Adrenal gland (tissue), 12 donors: Measurements from ENCODE around the gene CSRNP2. TPM values are rescaled to one million over a fixed set of nuclear protein-coding genes. Genes with fewer than 3 reads are reported as not detected.

Experiments used
- DNase-seq, 7 donors: peaks; one replicate each; pipeline ENCODE4 v3.0.0-alpha.2; 2019 to 2020
- H3K27ac ChIP-seq, 5 donors: fragments of 200-600 bp; sonication (generic) in 4 of 5; 1 replicate in 3 of 5; 2 replicates in 2 of 5; pipeline versions ENCODE4 v1.5.1 to v1.8.0; 2016 to 2020; ENCODE audit warnings: mild to moderate bottlenecking in 1 of 5
- H3K27me3 ChIP-seq: fragments of 200-600 bp; 2 replicates; pipeline ENCODE4 v1.8.0; 2021
- H3K36me3 ChIP-seq, 2 donors: fragments of 200-600 bp; replicated peaks in 1 of 2; 1 replicate in 1 of 2; 2 replicates in 1 of 2; pipeline versions ENCODE4 v1.5.1 to v1.8.0; 2018 to 2022
- H3K4me1 ChIP-seq, 2 donors: fragments of 200-600 bp; replicated peaks in 1 of 2; 1 replicate in 1 of 2; 2 replicates in 1 of 2; pipeline versions ENCODE4 v1.5.1 to v1.8.0; 2018 to 2021
- H3K4me3 ChIP-seq, 4 donors: fragments of 200-600 bp; sonication (generic) in 3 of 4; one replicate each; pipeline ENCODE4 v1.5.1; 2016 to 2018
- H3K9me3 ChIP-seq, 3 donors: fragments of 200-600 bp; sonication (generic) in 1 of 3; replicated peaks in 1 of 3; 1 replicate in 2 of 3; 2 replicates in 1 of 3; pipeline versions ENCODE4 v1.5.1 to v1.8.0; 2016 to 2021
- POLR2A ChIP-seq, 2 donors: fragments of 450-650 bp; IDR thresholded peaks; one replicate each; pipeline ENCODE4 v1.6.1; 2017; ENCODE audit warnings: antibody characterized with exemption in 2 of 2, mild to moderate bottlenecking in 2 of 2, moderate library complexity in 1 of 2
- WGBS, 4 donors: extraction: QIAGEN DNeasy Blood & Tissue Kit in 2 of 4; methylation state at CpG; one replicate each; pipeline versions ENCODE4 v1.1.5 to v1.1.7; 2013 to 2017; 5-methylcytosine and 5-hydroxymethylcytosine counted together
- intact Hi-C, 2 donors: fragments of 100-400 bp; cut with DNase I; formaldehyde crosslinking; loops; one replicate each; pipeline versions ENCODE4 v1.14.1 to v1.15.0; 2022 to 2023
- polyA plus RNA-seq, 3 donors: library from polyadenylated mRNA; stranded (reverse); fragments of 200-250 nt in 2 of 3; fragments of 350-450 nt in 1 of 3; fragmentation: Illumina TruSeq in 1 of 3; extraction: RNeasy Lipid Tissue Mini Kit (QIAGEN cat#74804) in 1 of 3; gene quantifications; one replicate each; pipeline ENCODE4 v1.2.3, GENCODE V29; 2013 to 2014
- small RNA-seq, 2 donors: library from RNA; depleted of rRNA; stranded (forward); fragments of <200 nt; gene quantifications; one replicate each; pipeline ENCODE3, GENCODE V24; 2016
- total RNA-seq, 9 donors: library from RNA; depleted of rRNA in 4 of 9; stranded (reverse); fragments of >200 nt in 4 of 9; fragments of 120-200 nt in 1 of 9; fragmentation: NEBNext Ultra II Directional in 1 of 9; extraction: Animal tissue kit (Norgen Biotek cat#: 25700) in 1 of 9; gene quantifications; one replicate each; pipeline versions ENCODE4 v1.1.0 to v1.2.4, GENCODE V29; 2013 to 2023
- TF ChIP-seq, protein P1 (sequence below), 6 experiments: fragments of 450-650 bp in 4 of 6; fragments of 200-600 bp in 2 of 6; sonication (generic) in 1 of 6; IDR thresholded peaks; 1 replicate in 5 of 6; 2 replicates in 1 of 6; pipeline versions ENCODE4 v1.5.1 to v1.8.0; 2016 to 2021; ENCODE audit warnings: antibody characterized with exemption in 6 of 6, mild to moderate bottlenecking in 2 of 6, moderate library complexity in 1 of 6
- donor health status: healthy with polysubstance abuse.
- donor health status: Bipolar disorder and iron deficiency.
- donor health status: DM: yes; HTN: yes; CAD: no.
- donor health status: DM: no; HTN: no; CAD: no.
- donor health status: DM: no; HTN: no; CAD: no.
- donor health status: DM: yes; HTN: yes; CAD: no.

Gene CSRNP2
- total and polyA plus RNA-seq, 12 donors = 15.6 to 29.2 (median 22.7) TPM

DNA sequence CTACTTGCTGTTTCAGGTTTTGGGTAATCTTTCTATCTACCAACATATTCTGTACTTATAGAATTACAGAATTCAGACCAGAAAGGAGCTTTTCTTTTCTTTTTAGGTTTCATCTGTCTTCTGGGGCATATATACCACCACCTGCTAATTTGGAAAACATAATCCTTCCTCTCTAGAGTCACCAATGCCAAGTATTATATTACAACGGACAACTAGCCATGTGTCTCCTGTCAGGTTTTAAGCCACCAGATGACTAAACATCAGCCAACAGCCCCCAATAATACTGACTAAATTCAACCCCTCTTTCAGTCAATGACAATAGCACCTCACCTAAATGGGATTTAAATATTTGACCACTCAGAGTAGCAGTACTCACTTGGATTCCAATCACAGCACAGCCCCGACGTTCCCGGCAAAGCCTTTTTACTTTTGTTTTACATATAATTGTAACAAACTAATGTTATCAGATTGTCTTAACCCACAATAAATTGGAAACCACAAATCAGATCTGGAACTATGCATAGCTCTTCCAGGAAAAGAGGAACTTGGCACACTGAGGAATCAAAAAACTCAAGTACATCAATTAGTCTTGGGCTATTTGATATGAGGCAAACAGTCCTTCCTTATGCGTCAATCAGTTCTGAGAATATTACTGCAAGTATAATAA, 70.7 kb downstream of the CSRNP2 start:
- no peaks in the 10 kb centered on the region for H3K9me3 ChIP-seq
- 53 to 70% (median 63%) methylated on average over 5 of the region's 5 CpGs for WGBS, 4 donors
- intact Hi-C loops = no loop called here

DNA sequence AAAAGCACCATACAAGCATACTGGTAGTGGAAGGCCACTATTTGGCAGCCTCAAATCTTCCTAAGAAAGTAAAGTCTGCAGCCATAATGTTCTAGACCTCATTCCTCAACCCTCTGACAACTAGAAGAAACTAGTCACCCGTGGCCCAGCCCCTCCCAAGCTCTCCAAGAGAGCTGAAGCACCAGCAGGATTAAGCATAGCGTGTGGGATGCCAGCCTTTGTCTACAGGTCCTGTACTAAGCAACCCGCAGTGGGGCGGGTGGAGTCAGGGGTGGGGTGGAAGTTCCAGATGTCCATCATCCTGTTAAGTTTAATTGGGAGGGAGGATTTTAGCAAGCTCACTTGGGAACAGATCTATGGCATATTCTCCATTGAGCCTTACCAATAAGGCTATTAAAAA, 71.4 kb downstream of the CSRNP2 start:
- Histone ChIP-seq H3K4me3 (no peak overlapping the region), H3K36me3 (peaks cover 0 to 11% of the 10 kb centered on the region in 2 donors), H3K9me3 (no peaks in the 10 kb centered on the region), H3K4me1 (peaks cover 19 to 43% of the 10 kb centered on the region in 2 donors), H3K27ac (peak overlapping the region in 2 of 5 donors; percentile 9 to 29), H3K27me3 (no peaks in the 10 kb centered on the region)
- DNase-seq = no peak
- intact Hi-C loops = no loop called here
- WGBS, 4 donors = 74 to 95% (median 87%) methylated on average over 3 to 4 of the region's 4 CpGs
- TF ChIP-seq POLR2A (IDR thresholded peaks at IDR 0.05) = no peak
- TF ChIP-seq, protein P1, sequence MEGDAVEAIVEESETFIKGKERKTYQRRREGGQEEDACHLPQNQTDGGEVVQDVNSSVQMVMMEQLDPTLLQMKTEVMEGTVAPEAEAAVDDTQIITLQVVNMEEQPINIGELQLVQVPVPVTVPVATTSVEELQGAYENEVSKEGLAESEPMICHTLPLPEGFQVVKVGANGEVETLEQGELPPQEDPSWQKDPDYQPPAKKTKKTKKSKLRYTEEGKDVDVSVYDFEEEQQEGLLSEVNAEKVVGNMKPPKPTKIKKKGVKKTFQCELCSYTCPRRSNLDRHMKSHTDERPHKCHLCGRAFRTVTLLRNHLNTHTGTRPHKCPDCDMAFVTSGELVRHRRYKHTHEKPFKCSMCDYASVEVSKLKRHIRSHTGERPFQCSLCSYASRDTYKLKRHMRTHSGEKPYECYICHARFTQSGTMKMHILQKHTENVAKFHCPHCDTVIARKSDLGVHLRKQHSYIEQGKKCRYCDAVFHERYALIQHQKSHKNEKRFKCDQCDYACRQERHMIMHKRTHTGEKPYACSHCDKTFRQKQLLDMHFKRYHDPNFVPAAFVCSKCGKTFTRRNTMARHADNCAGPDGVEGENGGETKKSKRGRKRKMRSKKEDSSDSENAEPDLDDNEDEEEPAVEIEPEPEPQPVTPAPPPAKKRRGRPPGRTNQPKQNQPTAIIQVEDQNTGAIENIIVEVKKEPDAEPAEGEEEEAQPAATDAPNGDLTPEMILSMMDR (IDR thresholded peaks at IDR 0.05) = no peak

More for the DNA sequence above, 70.7 kb downstream of the CSRNP2 start:
- Histone ChIP-seq H3K4me1 (peaks cover 22 to 50% of the 10 kb centered on the region in 2 donors), H3K4me3 (no peak overlapping the region), H3K36me3 (peaks cover 0 to 3% of the 10 kb centered on the region in 2 donors), H3K27ac (peak overlapping the region in 2 of 5 donors; percentile 43 to 70), H3K27me3 (no peaks in the 10 kb centered on the region)
- TF ChIP-seq POLR2A (IDR thresholded peaks at IDR 0.05) = no peak
- TF ChIP-seq, protein P1 (IDR thresholded peaks at IDR 0.05) = no peak
- peak in 1 of 7 donors; percentile 38 for DNase-seq

Small RNA genes within 50 kb of the gene (small RNA-seq; reads per million reads assigned to genes)
- gene RNU6-1273P (0 reads per million in 2 donors), gene RNU6-87P (0 reads per million in 2 donors)

Other genes starting within 250 kb of the CSRNP2 start
- gene TMPRSS12, start 240.7 kb downstream of the CSRNP2 start, total RNA-seq = under 1 TPM in 1 of 9 donors, not detected in 8; 0.39 TPM
- gene TMPRSS12, start 240.7 kb downstream of the CSRNP2 start, polyA plus RNA-seq = under 1 TPM in 1 of 3 donors, not detected in 2; 0.03 TPM
- not detected for gene HIGD1C, start 131.1 kb downstream of the CSRNP2 start, total RNA-seq
- gene HIGD1C, start 131.1 kb downstream of the CSRNP2 start, polyA plus RNA-seq = not detected
- 10 to 100 TPM; 30.2 to 82.2 (median 60.7) TPM for gene SLC11A2, start 57.2 kb downstream of the CSRNP2 start, total RNA-seq
- gene SLC11A2, start 57.2 kb downstream of the CSRNP2 start, polyA plus RNA-seq = 10 to 100 TPM; 21.7 to 33.2 (median 21.8) TPM
- 100 to 1,000 TPM in 2 of 9 donors, 10 to 100 TPM in 7; 37.7 to 122 (median 82.2) TPM for gene LETMD1, start 35.3 kb downstream of the CSRNP2 start, total RNA-seq
- gene LETMD1, start 35.3 kb downstream of the CSRNP2 start, polyA plus RNA-seq = 10 to 100 TPM; 59.0 to 69.9 (median 59.1) TPM
- 10 to 100 TPM in 8 of 9 donors, 1 to 10 TPM in 1; 9.4 to 28.5 (median 18.5) TPM for gene TFCP2, start 89.5 kb upstream of the CSRNP2 start, total RNA-seq
- 10 to 100 TPM; 11.1 to 28.7 (median 11.5) TPM for gene TFCP2, start 89.5 kb upstream of the CSRNP2 start, polyA plus RNA-seq
- gene POU6F1, start 134.5 kb upstream of the CSRNP2 start, total RNA-seq = 10 to 100 TPM in 4 of 9 donors, 1 to 10 TPM in 5; 2.4 to 19.3 (median 9.5) TPM
- gene POU6F1, start 134.5 kb upstream of the CSRNP2 start, polyA plus RNA-seq = 10 to 100 TPM in 2 of 3 donors, 1 to 10 TPM in 1; 2.2 to 18.2 (median 16.9) TPM
- gene DAZAP2, start 155.2 kb upstream of the CSRNP2 start, total RNA-seq = 100 to 1,000 TPM; 146 to 454 (median 227) TPM
- gene DAZAP2, start 155.2 kb upstream of the CSRNP2 start, polyA plus RNA-seq = 100 to 1,000 TPM in 2 of 3 donors, 10 to 100 TPM in 1; 85.8 to 279 (median 116) TPM
- gene SMAGP, start 186.8 kb upstream of the CSRNP2 start, total RNA-seq = 10 to 100 TPM in 6 of 9 donors, 1 to 10 TPM in 3; 2.7 to 32.6 (median 14.1) TPM
- 10 to 100 TPM in 1 of 3 donors, 1 to 10 TPM in 2; 6.0 to 10.9 (median 9.9) TPM for gene SMAGP, start 186.8 kb upstream of the CSRNP2 start, polyA plus RNA-seq
- gene BIN2, start 240.6 kb upstream of the CSRNP2 start, total RNA-seq = 10 to 100 TPM in 1 of 9 donors, 1 to 10 TPM in 8; 2.3 to 16.6 (median 6.7) TPM
- 1 to 10 TPM; 4.3 to 9.8 (median 4.6) TPM for gene BIN2, start 240.6 kb upstream of the CSRNP2 start, polyA plus RNA-seq